Activated CD8-positive, alpha-beta memory T cell treated with anti-CD3 and anti-CD28 coated beads, Interleukin-2, amount 50 U/mL, for 1 hour (primary cell): ENCODE results near the gene ST8SIA5.

Experiments
- DNase-seq: peaks from one replicate; pipeline ENCODE4 v3.0.0-alpha.2; 2020; ENCODE audit errors: extremely low read depth

ST8SIA5 gene

DNA sequence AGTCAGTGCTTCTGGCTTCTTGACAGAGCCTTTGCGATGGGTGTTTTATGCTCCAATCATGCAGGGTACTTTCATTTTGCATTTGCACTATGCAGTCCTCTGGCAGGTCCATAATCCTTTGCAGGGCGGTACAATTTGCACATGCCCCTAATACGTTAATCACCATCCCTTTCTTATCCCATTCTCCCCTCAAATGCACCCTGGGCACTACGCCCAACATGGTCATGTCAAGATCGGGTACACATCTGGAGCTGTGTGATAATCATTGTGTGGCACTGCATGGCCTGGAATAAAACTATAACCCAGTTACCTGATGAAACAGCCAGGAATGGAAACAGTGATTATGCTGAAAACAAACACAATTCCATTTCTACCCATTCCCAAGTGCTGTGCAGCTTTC lies 127.5 kb downstream of the ST8SIA5 start:
- DNase-seq, result no peak

GRCh38 chr18:46628206-46628605 lies 128.6 kb downstream of the ST8SIA5 start:
- no peak for DNase-seq

- no peak for DNase-seq
These were observed 129.7 kb downstream of the ST8SIA5 start for GRCh38 chr18:46627136-46627535.

DNA sequence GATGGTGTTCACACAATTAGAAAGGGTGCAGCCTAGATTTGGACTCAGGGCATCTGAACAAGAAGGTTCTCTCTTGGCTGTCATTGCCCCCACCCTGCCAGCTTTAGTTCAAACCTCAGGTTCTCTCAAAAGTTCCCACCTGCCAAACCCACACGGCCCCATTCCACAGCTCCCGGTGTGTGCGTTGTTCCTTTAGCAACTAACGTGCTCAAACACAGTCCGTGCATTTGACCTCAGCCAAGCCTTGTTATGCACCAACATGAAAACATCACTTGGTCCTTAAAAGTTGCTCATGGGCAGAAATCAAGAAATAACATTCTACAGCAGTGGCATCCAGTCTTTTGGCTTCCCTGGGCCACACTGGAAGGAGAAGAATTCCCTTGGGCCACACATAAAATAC lies 131.8 kb downstream of the ST8SIA5 start:
- no peak for DNase-seq

GRCh38 chr18:46624127-46624526 lies 132.7 kb downstream of the ST8SIA5 start:
- no peak for DNase-seq

DNA sequence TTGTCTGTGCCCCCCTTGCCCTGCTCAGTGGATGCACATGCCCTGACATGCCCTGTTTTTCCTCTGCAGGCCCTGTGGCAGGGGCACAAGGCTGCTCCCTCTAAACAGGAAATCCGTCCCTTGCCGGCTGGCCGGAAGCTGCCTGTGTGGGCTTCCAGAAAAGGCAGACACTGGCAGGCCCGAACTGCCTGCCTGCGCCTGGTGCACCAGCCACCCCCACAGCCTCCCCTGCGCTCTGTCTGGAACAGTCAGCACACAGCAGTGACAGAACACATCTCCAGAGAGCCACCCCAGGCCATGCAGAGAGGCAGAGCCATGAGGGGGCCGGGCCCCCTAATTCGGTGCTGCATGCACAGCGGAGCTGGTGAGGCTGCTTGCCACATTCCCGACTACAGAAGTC lies 133.3 kb downstream of the ST8SIA5 start:
- no peak for DNase-seq

DNA sequence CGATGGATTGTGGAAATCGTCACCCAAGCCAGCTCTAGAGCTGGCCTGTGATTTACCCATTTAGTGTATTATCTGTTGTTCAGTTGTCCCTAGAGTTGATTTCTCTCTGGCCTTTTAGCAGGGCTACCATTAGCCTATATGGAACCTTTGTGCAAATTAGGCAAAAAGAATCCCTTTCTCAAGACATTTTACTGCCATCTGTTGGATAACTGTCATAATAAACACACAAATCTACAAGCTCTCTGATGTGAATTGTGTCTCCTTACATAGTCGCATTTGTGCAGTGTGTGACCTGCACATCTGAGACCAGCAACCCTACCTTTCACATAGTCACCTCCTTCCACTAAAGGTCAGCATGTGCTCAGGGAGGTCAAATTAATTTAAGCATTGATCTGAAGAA lies 133.9 kb downstream of the ST8SIA5 start:
- no peak for DNase-seq

DNA sequence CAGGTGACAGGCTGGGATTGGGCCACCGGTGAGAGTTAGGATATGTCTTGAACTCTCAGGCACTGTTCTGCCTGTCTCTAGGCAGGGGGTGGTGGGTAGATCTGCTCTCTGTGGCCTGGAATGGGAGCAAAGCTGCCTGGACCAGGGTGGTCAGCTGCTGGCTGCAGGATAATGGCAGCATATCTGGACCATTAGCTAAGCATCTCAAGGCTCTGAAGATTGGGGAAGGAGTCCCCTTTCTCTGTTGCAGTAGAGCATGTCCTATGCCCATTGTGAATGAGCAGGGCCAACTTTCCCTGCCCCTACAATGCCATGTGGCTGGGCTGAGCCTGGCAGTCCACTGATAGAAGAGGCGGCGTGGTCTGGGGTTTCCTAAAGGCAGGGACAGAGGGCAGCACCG lies 134.4 kb downstream of the ST8SIA5 start:
- DNase-seq, result no peak

GRCh38 chr18:46621871-46622270 lies 135.0 kb downstream of the ST8SIA5 start:
- DNase-seq, result no peak

DNA sequence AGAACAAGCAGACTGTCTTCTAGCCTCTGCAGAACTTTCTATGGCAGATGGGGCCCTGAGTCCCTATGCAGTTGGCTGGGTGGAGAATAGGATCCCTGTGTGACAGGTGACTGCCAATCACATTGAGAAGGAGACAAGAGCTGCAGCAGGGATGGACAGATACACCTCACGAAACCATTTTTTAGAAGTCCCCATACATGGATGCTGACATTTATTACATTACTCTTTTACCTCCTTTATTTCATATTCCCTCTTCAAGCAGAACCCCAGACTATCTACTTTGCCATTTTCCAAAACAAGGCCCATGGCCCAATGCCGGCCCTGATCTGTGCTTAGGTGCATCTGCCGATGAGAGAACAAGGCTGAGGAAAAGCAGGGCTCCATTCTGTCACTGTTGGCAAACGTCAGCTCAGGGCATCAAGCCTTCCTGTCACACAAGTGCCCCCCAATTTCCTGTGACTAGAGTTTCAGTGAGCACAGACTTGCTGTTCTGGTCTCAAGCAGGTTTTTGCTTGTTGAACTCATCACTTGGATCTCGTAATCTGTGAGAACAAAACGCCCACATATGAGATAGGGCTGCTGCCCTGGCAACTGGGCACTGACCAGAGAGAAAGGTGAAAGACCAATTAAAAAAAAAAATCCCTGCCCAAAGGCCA lies 135.6 kb downstream of the ST8SIA5 start:
- DNase-seq, result no peak

DNA sequence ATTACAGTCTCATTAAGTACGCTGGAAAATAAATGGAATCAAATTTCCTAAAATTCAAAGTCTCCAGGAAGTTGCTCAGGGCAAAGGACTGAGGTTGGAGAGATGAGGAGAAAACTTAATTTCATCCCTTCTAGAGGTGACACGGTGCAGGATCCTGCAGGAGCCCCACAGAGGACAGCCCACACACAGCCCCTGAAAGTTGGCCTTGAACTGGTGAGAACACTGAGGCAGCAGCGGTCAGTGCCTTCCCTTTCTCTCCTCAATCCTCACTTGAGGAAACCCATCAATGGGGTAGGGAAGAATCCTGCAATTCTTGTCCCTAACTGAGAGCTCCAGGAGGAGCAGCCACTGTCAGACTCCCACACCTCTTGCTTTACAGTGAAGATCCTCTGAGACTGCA lies 137.3 kb downstream of the ST8SIA5 start:
- no peak for DNase-seq
